Neural cell (in vitro differentiated cells): Measurements from ENCODE around the gene PRKG1.

Source experiments
- EZH2 ChIP-seq: fragments of 200-600, 300-800 bp; shearing (Covaris generic), sonication (generic); IDR thresholded peaks from 2 replicates; pipeline ENCODE4 v1.6.1; 2014; ENCODE audit warnings: antibody characterized with exemption, low read length, borderline replicate concordance, mild to moderate bottlenecking; ENCODE audit not compliant: insufficient read depth, poor library complexity, severe bottlenecking
- MXI1 ChIP-seq: fragments of 450-650 bp; conservative IDR thresholded peaks from 2 replicates; pipeline ENCODE4 v1.6.1; 2014; ENCODE audit warnings: antibody characterized with exemption, mild to moderate bottlenecking; ENCODE audit not compliant: poor library complexity, severe bottlenecking
- POLR2AphosphoS5 ChIP-seq: IDR thresholded peaks from 2 replicates; pipeline ENCODE4 v1.6.1; 2012
- RAD21 ChIP-seq: fragments of 450-650 bp; conservative IDR thresholded peaks from 2 replicates; pipeline ENCODE4 v1.6.1; 2014; ENCODE audit warnings: antibody characterized with exemption, mild to moderate bottlenecking, moderate library complexity
- TAF1 ChIP-seq: IDR thresholded peaks from 2 replicates; pipeline ENCODE4 v1.6.1; 2012; ENCODE audit warnings: low read depth
- TF ChIP-seq, protein P1 (sequence below): fragments of 450-650 bp; IDR thresholded peaks from 2 replicates; pipeline ENCODE4 v1.5.1; 2014; ENCODE audit warnings: antibody characterized with exemption, mild to moderate bottlenecking, moderate library complexity; ENCODE audit not compliant: poor library complexity, severe bottlenecking
- TF ChIP-seq, protein P2 (sequence below): IDR thresholded peaks from 2 replicates; pipeline ENCODE4 v1.6.1; 2012; ENCODE audit warnings: borderline replicate concordance

DNA sequence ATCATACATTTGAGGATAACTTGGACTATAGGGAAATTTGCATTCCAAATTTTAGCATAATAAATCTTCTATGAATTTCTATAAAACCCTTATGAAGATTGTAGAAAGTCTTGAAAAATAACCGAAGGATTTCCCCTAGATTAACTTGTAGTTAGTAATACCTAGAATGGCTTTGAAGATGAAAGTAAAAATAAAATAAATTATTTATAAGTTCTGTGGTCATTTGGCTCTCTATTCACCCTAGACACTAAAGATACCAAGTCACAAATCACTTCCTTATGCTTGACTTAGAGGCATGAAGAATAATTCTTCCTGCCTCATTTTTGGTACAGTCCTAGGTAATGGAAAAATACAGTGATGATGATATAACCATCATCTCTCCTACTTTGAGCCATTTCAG is 545.8 kb downstream of the PRKG1 start:
- TF ChIP-seq EZH2 (no peak), RAD21 (no peak), POLR2AphosphoS5 (no peak), MXI1 (no peak), TAF1 (no peak)
- TF ChIP-seq, protein P1, sequence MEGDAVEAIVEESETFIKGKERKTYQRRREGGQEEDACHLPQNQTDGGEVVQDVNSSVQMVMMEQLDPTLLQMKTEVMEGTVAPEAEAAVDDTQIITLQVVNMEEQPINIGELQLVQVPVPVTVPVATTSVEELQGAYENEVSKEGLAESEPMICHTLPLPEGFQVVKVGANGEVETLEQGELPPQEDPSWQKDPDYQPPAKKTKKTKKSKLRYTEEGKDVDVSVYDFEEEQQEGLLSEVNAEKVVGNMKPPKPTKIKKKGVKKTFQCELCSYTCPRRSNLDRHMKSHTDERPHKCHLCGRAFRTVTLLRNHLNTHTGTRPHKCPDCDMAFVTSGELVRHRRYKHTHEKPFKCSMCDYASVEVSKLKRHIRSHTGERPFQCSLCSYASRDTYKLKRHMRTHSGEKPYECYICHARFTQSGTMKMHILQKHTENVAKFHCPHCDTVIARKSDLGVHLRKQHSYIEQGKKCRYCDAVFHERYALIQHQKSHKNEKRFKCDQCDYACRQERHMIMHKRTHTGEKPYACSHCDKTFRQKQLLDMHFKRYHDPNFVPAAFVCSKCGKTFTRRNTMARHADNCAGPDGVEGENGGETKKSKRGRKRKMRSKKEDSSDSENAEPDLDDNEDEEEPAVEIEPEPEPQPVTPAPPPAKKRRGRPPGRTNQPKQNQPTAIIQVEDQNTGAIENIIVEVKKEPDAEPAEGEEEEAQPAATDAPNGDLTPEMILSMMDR: no peak
- TF ChIP-seq, protein P2, sequence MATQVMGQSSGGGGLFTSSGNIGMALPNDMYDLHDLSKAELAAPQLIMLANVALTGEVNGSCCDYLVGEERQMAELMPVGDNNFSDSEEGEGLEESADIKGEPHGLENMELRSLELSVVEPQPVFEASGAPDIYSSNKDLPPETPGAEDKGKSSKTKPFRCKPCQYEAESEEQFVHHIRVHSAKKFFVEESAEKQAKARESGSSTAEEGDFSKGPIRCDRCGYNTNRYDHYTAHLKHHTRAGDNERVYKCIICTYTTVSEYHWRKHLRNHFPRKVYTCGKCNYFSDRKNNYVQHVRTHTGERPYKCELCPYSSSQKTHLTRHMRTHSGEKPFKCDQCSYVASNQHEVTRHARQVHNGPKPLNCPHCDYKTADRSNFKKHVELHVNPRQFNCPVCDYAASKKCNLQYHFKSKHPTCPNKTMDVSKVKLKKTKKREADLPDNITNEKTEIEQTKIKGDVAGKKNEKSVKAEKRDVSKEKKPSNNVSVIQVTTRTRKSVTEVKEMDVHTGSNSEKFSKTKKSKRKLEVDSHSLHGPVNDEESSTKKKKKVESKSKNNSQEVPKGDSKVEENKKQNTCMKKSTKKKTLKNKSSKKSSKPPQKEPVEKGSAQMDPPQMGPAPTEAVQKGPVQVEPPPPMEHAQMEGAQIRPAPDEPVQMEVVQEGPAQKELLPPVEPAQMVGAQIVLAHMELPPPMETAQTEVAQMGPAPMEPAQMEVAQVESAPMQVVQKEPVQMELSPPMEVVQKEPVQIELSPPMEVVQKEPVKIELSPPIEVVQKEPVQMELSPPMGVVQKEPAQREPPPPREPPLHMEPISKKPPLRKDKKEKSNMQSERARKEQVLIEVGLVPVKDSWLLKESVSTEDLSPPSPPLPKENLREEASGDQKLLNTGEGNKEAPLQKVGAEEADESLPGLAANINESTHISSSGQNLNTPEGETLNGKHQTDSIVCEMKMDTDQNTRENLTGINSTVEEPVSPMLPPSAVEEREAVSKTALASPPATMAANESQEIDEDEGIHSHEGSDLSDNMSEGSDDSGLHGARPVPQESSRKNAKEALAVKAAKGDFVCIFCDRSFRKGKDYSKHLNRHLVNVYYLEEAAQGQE: no peak
